ENCODE measurements around the gene PGR.

DNA sequence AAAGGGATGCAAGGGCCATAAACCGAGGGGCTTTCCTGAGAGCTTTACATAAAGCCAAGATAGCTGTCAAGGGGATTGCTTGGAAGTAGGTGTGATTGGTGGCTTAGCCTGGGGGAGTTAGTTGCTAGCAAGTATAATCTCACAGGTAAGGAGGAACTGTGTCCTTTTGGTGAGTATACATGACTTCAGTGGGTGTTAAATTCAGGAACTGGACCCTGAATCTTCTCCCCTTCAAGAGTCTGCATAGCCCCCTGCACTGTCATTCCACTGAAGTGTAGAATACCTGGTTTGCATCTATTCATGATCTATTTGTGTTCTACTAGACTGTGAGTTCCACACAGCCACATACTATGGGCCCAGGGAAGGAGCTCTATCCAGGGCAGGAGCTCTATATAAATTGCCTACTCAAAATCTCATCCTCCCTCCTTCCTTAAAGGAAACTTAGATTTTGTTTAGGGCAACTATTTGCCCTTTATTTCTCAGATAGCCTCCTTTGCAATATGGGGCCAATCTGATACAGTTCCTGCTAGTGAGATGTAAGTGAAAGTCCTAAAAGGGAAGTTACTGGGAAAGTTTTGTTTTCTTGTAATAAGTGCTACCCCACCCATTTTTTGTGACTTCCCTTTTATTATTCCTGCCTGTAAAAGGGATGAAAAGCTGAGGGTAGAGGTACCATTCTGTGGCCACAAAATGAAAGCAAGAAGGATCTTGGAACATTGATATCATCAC is 120.5 kb downstream of the PGR start:
- TF ChIP-seq, protein P1, sequence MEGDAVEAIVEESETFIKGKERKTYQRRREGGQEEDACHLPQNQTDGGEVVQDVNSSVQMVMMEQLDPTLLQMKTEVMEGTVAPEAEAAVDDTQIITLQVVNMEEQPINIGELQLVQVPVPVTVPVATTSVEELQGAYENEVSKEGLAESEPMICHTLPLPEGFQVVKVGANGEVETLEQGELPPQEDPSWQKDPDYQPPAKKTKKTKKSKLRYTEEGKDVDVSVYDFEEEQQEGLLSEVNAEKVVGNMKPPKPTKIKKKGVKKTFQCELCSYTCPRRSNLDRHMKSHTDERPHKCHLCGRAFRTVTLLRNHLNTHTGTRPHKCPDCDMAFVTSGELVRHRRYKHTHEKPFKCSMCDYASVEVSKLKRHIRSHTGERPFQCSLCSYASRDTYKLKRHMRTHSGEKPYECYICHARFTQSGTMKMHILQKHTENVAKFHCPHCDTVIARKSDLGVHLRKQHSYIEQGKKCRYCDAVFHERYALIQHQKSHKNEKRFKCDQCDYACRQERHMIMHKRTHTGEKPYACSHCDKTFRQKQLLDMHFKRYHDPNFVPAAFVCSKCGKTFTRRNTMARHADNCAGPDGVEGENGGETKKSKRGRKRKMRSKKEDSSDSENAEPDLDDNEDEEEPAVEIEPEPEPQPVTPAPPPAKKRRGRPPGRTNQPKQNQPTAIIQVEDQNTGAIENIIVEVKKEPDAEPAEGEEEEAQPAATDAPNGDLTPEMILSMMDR (conservative IDR thresholded peaks at IDR 0.05; ENCODE audit: low read depth, low read length), result no peak
- TF ChIP-seq EZH2 (IDR thresholded peaks at IDR 0.05; ENCODE audit: low read length, unreplicated experiment) (no peak), EZH2phosphoT487 (IDR thresholded peaks at IDR 0.05; ENCODE audit: borderline replicate concordance, low read length) (no peak)
